ENCODE data around the gene ERVFRD-1. TPM values are rescaled to one million over a fixed set of nuclear protein-coding genes. Genes with fewer than 3 reads are reported as not detected.

The ERVFRD-1 gene
- total RNA-seq, 1 donor from 2014 or later = not detected

GRCh38 chr6:11083956-11084355 lies 27.6 kb downstream of the ERVFRD-1 start:
- Histone ChIP-seq H3K36me3 (no peaks in the 10 kb centered on the region), H3K27ac (no peak overlapping the region), H3K27me3 (no peaks in the 10 kb centered on the region), H3K4me1 (no peaks in the 10 kb centered on the region), H3K4me3 (no peak overlapping the region), H3K9me3 (no peaks in the 10 kb centered on the region)
- no peak for DNase-seq (ENCODE audit: low spot score in 2 of 2)
- no peak for TF ChIP-seq CTCF (IDR thresholded peaks at IDR 0.05)
- intact Hi-C loops (cut with DNase I) = no loop called here

GRCh38 chr6:11083491-11083890 lies 28.0 kb downstream of the ERVFRD-1 start:
- H3K36me3 ChIP-seq = no peaks in the 10 kb centered on the region
- H3K27me3 ChIP-seq = no peaks in the 10 kb centered on the region
- H3K27ac ChIP-seq = no peak overlapping the region
- TF ChIP-seq CTCF (IDR thresholded peaks at IDR 0.05) = no peak
- intact Hi-C loops (cut with DNase I) = no loop called here
- no peaks in the 10 kb centered on the region for H3K4me1 ChIP-seq
- H3K4me3 ChIP-seq = no peak overlapping the region
- no peak for DNase-seq (ENCODE audit: low spot score in 2 of 2)
- H3K9me3 ChIP-seq = no peaks in the 10 kb centered on the region

- Histone ChIP-seq H3K9me3 (no peaks in the 10 kb centered on the region), H3K27me3 (no peaks in the 10 kb centered on the region), H3K4me3 (no peak overlapping the region), H3K4me1 (no peaks in the 10 kb centered on the region), H3K36me3 (no peaks in the 10 kb centered on the region), H3K27ac (no peak overlapping the region)
- intact Hi-C loops (cut with DNase I) = no loop called here
- TF ChIP-seq CTCF (IDR thresholded peaks at IDR 0.05) = no peak
- DNase-seq (ENCODE audit: low spot score in 2 of 2) = no peak
Measured at GRCh38 chr6:11080296-11080695, 31.2 kb downstream of the ERVFRD-1 start.

- DNase-seq (ENCODE audit: low spot score in 2 of 2) = no peak
- no peak overlapping the region for H3K4me3 ChIP-seq
- no peak overlapping the region for H3K27ac ChIP-seq
- intact Hi-C loops (cut with DNase I) = no loop called here
- TF ChIP-seq CTCF (IDR thresholded peaks at IDR 0.05) = no peak
- no peaks in the 10 kb centered on the region for H3K4me1 ChIP-seq
- H3K27me3 ChIP-seq = no peaks in the 10 kb centered on the region
- H3K9me3 ChIP-seq = no peaks in the 10 kb centered on the region
- no peaks in the 10 kb centered on the region for H3K36me3 ChIP-seq
Measured at GRCh38 chr6:11078266-11078665, 33.3 kb downstream of the ERVFRD-1 start.

- H3K27me3 ChIP-seq = no peaks in the 10 kb centered on the region
- no peaks in the 10 kb centered on the region for H3K36me3 ChIP-seq
- intact Hi-C loops (cut with DNase I) = no loop called here
- no peak for DNase-seq (ENCODE audit: low spot score in 2 of 2)
- no peak overlapping the region for H3K4me3 ChIP-seq
- TF ChIP-seq CTCF (IDR thresholded peaks at IDR 0.05) = no peak
- H3K9me3 ChIP-seq = no peaks in the 10 kb centered on the region
- H3K27ac ChIP-seq = no peak overlapping the region
- no peaks in the 10 kb centered on the region for H3K4me1 ChIP-seq
Measured at GRCh38 chr6:11076540-11076939, 35.0 kb downstream of the ERVFRD-1 start.

- Histone ChIP-seq H3K27me3 (no peaks in the 10 kb centered on the region), H3K36me3 (no peaks in the 10 kb centered on the region), H3K4me1 (no peaks in the 10 kb centered on the region), H3K9me3 (no peaks in the 10 kb centered on the region), H3K27ac (no peak overlapping the region), H3K4me3 (no peak overlapping the region)
- DNase-seq (ENCODE audit: low spot score in 2 of 2) = no peak
- no peak for TF ChIP-seq CTCF (IDR thresholded peaks at IDR 0.05)
- intact Hi-C loops (cut with DNase I) = no loop called here
Measured at GRCh38 chr6:11072101-11072500, 39.4 kb downstream of the ERVFRD-1 start.

Data from ascending aorta (tissue), 2 donors.